Measurements from ENCODE around the gene IST1.
A peak's percentile ranks its signal among the peaks of the same experiment; 100 is the strongest.
"Not testable (repeated sequence)": the region's sequence is repeated elsewhere in the genome, so short reads cannot be mapped to it uniquely, and the experiment has no call there.

IST1 gene

GRCh38 chr16:71882505-71883167 lies 12.7 kb upstream of the IST1 start:
- DNase-seq, result peak; percentile 72 to 82

DNA sequence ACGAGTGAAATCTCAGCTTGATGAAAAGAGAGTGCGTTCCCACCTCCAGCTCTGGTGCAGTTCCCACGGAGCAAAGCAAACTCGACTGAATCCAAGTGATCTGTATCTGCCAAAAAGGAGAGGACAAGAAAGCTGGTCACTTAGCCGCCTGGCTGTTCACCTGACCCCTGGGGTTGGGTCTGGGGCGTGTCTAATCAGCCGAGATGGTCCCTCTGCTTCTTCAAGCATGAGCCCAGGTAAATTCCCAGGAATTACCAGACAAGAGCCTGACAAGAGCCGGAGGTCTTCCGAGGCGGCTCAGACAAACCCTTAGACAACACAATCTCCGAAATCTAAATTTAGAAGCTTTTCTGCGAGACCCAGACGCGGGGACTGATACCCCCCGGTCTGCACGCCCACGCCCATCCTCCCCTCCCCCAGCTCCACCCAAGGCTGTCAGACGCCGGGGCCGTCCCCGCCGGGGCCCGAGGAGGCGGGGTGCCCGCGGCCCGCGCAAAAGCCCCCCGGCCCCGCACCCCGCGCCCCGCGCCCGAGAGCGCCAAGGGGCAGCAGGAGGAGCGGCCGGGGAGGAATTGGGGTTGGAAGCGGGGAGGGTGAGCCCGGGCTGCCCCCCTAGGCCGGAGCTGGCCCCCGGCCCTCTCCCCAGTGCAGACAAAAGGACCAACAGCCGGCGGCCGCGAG lies 12.0 kb upstream of the IST1 start:
- DNase-seq, result peak; percentile 55 to 67

- peak; percentile 72 to 78 for DNase-seq
Measured at GRCh38 chr16:71883849-71884638, 11.3 kb upstream of the IST1 start, which contains the start of gene ZNF821. ZNF821 (minus strand) TSS chr16:71884182; CDS start chr16:71879946, 4,236 bp downstream.

- no peak for DNase-seq
Measured at GRCh38 chr16:71885261-71885650, 10.1 kb upstream of the IST1 start.

DNA sequence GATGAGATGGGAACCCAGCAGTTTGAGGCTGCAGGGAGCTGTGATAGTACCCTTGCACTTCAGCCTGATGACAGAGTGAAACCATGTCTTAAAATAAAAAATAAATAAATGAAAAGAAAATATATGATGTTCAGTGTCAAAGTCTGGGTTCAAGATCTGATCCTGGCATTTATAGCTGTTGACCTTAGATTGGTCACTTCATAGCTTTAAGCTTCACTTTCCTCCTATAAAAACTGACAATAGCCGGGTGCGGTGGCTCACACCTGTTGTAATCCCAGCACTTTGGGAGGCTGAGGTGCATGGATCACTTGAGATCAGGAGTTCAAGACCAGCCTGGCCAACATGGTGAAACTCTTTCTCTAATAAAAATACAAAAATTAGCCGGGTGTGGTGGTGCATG lies 6.2 kb upstream of the IST1 start:
- DNase-seq, result no peak

GRCh38 chr16:71893888-71894228 lies 1.5 kb upstream of the IST1 start:
- DNase-seq, result no peak

GRCh38 chr16:71894229-71894920 lies 956 bp upstream of the IST1 start:
- peak; percentile 35 to 51 for DNase-seq

DNA sequence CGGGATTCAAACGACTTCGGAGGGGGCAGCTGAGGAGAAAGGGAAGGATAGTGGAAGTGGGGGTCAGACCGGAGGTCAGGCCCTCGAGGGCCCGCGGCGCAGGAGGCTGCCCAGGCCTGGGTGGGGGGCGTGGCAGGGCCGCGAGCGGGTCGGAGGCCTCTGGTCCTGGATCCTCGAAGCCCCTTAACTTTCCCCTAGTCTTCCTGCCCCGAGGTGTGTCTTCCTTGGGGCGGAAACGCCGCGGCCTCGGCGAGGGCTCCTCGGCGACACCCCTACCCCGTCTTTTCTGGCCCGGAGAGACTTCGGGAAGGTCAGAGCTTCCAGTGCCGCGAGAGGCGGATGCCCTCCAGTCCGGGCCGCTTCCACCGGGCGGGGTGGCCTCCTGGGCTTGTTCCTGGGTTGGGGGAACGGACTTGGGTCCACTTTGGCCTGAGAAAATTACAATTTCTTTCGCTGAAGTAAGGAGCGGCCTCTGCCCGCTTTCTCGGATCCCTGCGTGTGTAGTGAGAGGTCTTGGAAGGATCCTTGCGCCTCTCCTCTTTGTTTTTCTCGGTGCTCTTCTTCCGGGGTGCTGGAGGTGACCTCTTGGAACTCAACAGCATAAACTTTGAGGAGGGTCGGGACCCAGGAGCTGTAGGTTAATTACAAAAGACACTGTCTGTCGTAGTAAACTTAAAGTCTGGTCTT lies 491 bp downstream of the IST1 start:
- DNase-seq, result peak; percentile 33 to 51

- DNase-seq, result no peak
Measured at GRCh38 chr16:71896764-71897368, 1.5 kb downstream of the IST1 start.

DNA sequence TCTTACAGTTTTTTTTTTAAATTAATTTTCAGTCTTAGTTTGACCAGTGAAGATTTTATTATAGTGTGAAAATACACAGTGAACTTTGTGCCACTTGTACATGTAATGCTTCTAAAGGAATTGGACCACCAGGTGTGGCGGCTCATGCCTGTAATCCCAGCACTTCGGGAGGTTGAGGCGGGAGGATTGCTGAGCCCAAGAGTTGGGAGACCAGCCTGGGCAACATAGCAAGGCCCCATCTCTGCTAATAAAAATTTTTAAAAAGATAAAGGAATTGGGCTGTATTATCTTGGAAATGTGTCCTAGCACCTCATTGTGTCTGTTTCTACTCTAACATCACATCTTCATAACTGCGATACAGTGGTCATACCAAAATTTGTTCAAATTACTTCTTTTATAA lies 3.8 kb downstream of the IST1 start:
- DNase-seq, result no peak

GRCh38 chr16:71902656-71903365 lies 7.5 kb downstream of the IST1 start:
- DNase-seq, result no peak

GRCh38 chr16:71903608-71904007 lies 8.3 kb downstream of the IST1 start:
- DNase-seq, result no peak

DNA sequence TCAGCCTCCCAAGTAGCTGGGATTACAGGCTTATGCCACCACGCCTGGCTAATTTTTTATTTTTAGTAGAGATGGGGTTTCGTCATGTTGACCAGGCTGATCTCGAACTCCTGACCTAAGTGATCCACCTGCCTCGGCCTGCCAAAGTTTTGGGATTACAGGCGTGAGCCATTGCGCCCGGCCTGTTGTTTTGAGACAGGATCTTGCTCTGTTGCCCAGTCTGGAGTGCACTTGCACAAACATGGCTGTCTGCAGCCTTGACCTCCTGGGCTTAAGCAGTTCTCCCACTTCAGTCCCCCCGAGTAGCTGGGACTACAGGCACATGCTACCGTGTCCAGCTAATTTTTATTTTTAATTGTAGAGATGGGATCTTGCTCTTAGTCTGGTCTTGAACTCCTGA lies 8.9 kb downstream of the IST1 start:
- no peak for DNase-seq

DNA sequence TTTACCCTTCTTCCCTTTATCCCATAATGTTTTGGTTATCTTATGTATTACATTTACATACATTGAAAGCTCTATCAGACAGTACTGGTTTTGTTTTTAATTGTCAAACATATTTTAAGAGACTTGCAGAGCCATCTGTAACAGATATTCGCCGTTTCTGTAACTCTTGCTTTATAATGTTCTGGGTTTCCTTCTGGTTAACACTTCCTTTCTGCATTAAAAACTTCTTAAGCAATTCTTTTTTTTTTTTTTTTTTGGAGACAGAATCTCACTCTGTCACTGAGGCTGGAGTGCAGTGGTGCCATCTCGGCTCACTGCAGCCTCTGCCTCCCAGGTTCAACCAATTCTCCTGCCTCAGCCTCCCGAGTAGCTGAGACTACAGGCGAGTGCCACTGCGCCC lies 10.4 kb downstream of the IST1 start:
- DNase-seq, result not testable (repeated sequence)

- DNase-seq, result no peak
Measured at GRCh38 chr16:71911121-71911520, 15.8 kb downstream of the IST1 start.

DNA sequence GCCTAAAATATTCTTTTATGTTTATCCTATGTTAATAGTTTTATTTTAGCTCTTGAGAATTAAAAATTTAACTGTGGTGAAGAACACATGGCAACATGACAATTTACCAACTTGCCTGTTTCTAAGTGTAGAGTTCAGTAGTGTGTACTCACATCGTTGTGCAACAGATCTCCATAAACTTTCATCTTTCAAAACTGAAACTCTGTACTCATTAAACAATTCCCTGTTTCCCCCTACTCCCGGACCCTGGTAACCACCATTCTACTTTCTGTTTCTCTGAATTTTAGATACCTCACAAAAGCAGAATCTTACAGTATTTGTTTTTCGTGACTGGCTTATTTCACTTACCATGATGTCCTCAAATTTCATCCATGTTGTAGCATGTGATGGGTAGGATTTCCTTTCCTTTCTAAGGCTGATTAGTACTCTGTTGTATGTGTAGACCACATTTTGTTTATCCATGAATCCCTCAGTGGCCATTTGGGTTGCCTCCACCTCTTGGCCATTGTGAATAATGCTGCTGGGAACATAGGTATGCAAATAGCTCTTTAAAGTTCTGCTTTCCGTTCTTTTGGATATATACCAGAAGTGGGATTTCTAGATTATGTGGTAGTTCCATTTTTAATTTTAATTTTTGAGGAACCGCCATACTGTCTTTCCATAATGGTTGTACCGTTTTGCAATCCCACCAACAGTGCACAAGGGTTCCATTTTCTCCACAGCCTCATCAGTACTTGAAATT lies 17.4 kb downstream of the IST1 start:
- no peak for DNase-seq

DNA sequence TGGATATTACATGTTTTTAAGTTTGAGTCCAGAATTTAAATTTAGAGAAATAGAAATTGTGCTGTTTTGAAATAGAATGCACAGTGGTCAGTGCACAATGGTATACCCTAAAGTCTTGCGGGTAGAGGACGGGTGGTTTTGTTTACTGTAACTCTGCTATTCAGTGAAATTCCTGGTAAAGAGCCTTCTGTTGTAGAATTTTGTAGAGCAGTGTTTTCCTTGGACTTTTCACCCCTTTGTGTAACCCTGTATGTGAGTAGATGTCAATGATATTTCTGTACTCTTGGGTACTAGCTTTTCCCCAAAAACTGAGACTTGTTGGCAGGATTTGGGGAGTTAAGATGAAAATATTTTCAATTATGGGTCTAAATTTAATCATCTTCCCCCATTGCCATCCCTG lies 19.5 kb downstream of the IST1 start:
- DNase-seq, result no peak

DNA sequence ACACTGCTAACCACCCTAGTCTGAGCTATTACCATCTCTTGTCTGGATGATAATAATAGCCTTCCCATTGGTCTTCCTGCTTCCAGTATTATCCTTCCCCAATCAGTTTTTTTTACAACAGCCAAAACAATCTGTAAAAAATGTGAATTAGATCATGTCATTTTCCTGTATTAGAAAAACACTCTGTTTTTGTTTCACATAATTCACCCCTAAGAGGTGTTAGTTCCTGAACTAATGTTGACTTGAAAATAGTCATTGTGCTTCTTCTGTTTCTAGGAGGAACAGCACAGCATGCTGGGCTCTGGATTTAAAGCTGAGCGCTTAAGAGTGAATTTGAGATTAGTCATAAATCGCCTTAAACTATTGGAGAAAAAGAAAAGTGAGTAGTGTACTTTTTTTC lies 20.0 kb downstream of the IST1 start:
- no peak for DNase-seq

GRCh38 chr16:71916397-71916920 lies 21.1 kb downstream of the IST1 start:
- DNase-seq, result no peak

DNA sequence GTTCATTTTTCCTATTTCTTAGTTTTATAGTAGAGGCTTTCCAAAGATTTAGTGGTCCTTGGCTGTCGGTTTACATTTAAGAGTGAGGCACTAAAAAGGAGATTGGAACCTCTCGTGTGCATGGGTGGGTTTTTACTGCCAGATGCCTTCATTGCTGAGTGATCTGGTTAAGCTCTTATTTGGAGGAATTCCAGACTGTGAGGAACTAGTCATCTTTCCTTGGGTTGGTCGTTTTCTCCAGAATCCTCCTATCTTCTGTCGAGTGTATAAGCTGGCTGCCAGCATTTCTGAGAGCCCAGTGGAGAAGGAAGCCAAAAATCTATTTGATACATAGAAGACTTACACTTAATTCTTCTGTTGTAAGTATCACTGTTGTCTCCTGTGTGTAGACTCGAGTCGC lies 22.6 kb downstream of the IST1 start:
- DNase-seq, result no peak

DNA sequence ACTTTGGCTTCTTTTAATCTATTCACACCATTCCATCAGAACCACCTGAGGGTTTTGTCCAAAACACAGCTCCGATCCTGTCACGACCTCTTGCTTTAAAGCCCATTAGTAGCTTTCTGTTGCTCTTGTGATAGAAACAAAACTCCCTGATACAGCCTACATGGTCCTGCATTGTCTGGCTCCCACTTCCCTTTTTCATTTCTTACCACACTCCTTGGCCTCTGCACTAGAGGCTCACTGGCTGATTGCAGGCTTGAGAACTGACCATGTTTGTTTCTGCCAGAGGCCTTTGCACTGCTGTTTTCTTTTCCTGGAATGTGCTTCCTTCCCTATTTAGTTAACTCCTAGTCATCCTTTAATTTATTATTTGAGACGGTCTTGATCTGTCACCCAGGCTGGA lies 23.7 kb downstream of the IST1 start:
- DNase-seq, result no peak
